Measurements from ENCODE around the gene TDP1. TPM values are rescaled to one million over a fixed set of nuclear protein-coding genes. Genes with fewer than 3 reads are reported as not detected.

TDP1 gene
- total RNA-seq, 1 donor from 2014 or later = 16.8 TPM

DNA sequence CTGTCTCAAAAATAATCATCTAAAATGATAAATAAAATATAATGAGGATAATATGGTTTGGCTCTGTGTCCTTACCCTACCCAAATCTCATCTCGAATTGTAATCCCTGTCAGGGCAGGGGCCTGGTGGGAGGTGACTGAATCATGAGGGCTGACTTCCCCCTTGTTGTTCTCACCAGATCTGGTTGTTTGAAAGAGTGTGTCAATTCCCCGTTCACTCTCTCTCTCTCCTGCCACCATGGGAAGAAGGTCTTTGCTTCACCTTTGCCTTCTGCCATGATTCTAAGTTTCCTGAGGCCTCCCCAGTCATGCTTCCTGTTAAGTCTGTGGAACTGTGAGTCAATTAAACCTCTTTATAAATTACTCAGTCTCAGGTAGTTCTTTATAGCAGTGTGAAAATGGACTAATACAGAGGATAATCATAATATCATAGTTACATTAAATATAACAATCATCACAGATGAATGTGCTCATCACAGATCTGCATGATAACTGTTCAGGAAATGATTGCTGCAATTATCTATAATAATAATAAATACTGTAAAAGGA is 13.8 kb upstream of the TDP1 start:
- DNase-seq = no peak

DNA sequence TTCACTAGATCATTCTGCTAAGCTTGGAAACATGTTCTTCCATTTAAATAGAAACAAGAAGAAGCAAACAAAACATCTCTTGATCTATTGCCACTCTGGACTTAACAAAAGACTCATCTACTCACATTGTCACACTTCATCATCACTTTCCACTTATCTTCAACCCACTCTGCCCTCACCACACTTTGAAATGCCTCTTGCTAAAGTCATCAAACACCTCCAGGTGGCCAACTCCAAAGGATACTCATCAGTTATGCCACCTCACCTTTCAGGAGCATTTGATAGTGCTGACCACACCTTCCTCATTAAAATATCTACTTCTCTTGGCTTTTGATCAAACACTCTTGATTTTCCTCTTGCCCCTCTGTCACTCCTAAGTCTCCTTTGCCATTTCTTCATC is 8.4 kb upstream of the TDP1 start:
- no peak for DNase-seq

DNA sequence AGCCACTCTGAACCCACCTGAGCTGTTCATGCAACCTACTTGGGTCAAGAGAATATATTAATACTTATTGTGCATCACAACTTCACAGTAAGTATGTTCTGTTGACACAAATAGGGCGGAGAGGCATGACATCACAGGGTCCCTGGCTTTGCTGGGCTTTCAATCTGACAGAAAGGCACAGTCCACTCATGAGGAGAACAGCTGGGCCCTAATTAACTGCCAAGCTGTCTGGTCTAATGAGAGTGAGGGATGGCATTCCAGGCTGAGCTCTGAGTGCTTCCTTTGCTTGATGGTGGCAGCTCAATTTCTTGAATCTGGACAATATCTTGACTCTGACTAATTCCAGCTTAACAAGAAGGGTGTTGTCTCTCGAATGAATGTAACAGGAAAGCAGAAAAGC is 3.2 kb upstream of the TDP1 start:
- DNase-seq = peak; percentile 8

DNA sequence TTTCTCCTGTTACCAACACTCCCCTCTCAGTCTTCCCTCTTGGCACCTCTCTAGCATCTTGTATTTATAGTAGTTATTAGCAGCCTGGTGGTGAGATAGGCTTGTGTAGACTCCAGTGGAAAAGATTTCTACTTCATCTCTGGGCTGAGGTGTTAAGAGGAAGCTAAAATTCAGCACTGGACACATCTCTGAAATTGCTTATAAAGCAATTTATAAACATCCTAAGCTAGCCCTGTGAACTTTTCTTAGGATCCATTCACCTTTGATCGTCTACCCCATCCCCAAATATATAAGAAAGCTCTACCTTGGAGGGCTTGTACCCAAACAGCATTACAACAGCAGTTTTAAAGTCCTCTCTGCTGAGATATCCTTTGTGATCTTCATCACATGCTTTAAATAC is 2.1 kb upstream of the TDP1 start:
- no peak for DNase-seq

DNA sequence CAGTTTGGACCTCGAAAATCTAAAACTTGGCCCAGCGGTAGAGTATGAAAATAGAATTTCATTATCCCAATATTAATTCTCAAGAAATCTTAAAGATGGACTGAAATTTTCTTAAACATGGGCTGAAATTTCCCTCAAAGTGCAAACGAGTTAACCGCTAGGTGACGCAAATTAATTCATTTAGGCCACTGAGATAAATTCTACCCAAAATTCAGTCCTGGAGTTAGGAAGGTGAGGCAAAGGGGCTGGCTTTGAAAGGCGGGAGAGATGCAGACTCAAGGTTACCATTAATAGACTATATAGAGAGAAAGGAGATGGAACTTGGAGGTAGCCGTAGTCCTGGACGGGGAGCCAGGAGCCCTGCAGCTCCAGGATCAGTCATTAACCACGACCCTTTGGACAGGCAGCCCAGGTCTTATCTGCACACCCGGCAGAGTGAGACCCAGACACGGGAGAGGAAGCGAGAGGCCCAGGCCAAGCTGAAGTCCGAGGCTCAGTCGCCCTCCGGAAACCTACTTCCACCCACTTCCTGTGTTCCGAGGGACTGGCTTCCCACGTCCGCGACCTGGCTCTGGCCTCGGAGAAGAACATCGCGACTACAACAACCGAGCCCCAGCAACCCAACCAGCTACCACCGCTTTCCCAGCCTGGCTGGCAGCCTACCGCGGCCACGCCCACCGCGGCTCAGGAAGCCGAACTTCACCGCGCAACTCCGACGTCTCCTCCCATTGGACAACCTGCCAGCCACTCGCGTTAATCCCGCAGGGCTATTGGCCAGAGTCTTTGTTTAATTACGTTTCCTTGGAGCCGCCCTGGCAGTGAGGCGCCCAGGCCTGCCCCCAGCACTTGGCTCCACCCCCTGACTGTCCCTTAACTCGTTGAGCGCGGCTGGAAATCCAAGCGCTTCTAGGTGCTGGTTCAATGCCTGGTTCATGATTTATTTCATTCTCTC is 1.4 kb upstream of the TDP1 start, which contains the start of gene EFCAB11:
TSS of gene EFCAB11 (minus strand) at position 661 of the 952 bp plus-strand sequence. CDS start at position 591, 70 bp downstream.
- peak; percentile 100 for DNase-seq

DNA sequence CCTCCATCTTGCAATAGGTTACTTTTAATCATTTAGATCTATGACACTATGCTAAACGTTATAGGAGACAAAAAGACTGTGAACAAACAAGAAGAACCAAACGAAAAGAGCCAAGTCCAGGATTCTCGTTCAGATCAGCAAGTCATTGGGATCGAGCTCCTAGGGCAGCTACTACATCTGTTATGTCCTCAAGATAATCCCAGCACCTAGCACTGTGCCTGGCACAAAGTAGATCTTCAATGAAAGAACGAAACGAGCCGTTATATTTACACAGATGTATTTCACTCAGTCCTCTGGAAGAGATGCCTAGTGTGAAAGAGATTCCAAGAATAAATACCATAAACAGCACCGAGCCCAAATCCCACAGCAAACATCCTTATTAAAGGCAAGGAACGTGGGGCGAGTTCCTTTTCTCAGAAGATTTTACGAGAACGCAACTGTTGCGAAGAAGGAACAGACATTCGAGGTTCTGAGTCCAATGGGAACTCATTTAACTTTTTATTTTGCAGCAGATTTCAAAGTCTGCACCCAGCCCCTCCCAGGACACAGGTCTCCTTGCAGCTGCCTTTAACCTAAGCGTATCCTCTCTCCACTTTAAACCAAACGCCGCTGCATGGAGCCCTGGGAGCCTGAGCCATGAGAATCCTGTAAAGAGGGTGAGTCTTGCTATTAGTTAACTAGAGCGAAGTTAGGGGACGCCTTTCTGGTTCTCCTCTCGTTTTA is 544 bp upstream of the TDP1 start:
- no peak for DNase-seq

DNA sequence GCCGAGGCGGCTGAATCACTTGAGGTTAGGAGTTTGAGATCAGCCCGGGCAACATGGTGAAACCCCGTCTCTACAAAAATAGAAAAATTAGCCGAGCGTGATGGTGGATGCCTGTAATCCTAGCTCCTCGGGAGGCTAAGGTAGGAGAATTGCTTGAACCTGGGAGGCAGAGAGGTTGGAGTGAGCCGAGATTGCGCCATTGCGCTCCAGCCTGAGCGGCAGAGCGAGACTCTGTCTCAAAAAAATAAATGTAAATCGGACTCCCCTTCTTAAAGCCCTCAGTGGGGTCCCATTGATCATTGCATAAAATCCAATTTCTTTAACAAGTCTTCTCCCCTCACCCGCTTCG is 908 bp downstream of the TDP1 start:
- DNase-seq = peak; percentile 24

DNA sequence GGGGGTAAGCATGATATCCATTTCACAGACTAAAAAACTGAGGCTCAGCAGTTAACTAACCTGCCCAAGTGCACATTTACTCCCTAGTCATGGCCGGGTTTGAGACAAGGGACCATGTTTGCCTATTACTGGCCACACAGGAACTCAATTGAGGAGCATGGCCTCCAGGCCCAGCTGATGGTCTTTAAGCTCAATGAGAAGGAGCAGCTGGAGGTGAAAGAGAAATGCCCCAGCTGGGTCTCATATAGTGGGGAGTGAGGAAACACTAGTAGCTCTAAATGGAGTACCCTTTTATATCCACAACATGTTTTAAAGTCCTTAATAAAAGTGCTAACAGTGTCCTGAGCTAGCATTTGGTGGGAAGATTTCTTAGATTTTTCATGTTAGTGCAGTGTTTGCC is 1.6 kb downstream of the TDP1 start:
- peak; percentile 18 for DNase-seq

DNA sequence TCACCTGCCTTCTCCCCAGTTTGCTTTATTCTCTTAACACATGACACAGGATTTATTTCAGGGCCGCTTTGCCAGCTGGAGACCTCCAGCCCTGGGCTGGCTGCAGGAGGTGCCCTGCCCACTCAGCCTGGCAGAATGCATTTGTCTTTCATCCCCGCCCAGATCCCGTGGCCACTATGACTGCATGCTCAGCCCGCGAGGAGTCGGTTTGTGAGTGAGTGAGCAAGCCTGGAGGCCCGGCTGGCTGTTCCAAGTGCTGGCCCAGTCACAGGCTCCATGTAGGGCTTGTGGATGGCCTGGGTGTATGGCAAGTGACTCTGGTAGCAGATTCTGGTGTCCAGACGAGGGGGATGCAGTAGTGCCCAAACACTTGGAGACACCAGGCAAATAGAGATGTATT is 2.1 kb downstream of the TDP1 start:
- peak; percentile 6 for DNase-seq

DNA sequence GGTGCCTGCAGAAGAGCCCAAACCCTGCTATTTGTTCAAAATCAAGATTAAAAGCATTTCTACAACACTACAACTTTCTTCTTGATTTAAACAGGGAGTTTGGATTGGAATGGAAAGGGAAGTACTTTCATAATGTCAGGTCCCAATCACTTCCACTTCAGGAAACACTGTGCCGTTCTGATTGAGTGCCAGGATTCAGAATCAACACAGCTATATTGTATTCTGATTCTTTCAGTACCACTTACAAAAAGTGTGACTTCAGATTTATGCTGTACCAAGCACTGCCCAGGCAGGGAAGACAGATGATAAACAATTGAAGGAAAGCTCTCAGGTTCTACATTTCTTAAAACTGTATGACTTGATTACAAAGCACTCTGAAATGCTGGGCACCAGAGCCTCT is 3.2 kb downstream of the TDP1 start:
- DNase-seq = no peak

DNA sequence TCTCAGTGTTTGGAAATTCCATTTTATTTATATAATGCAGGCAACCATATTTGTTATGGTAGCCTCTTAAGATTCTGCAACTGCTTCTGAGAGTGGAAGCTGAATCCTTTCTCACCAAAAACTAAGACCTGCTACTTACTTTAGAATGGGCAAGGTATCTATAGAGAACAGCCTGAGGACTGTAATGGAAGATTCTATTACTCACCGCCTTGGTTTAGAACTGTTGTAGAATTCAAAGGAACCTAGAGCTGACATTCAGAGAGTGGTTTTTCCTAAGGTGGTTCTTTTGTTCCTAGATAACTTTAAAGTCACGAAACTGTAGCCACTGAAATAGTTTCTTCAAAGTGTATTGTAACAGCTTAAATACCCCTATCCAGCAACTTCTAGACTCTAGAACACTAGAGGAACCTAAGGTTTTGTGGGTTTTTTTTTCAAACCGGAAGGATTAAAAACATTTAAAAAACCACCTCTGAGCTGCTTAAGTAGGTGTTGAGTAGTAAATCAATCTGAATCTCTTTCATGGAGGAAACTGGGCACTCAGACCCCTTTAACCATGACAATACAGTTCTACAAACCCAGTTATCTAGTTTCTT is 4.2 kb downstream of the TDP1 start:
- DNase-seq = no peak

DNA sequence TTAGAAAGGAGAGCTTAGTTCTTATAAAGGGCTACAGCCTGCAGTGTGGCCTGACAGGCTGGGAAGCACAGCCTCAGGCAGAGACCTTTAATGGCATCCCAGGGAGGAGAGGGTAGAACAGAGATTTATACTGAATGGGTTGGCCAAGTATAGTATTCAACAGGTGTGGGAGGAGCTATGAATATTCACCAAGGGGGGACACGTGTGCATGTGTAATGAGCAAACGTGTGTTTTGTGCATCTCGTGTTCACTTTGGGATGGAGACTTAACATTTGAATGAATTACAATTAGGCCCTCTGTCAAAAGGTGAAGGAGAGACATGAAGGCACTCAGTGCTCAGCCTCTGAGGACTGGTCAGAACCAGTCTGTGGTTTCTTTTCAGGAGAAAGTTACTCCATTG is 5.2 kb downstream of the TDP1 start:
- no peak for DNase-seq

DNA sequence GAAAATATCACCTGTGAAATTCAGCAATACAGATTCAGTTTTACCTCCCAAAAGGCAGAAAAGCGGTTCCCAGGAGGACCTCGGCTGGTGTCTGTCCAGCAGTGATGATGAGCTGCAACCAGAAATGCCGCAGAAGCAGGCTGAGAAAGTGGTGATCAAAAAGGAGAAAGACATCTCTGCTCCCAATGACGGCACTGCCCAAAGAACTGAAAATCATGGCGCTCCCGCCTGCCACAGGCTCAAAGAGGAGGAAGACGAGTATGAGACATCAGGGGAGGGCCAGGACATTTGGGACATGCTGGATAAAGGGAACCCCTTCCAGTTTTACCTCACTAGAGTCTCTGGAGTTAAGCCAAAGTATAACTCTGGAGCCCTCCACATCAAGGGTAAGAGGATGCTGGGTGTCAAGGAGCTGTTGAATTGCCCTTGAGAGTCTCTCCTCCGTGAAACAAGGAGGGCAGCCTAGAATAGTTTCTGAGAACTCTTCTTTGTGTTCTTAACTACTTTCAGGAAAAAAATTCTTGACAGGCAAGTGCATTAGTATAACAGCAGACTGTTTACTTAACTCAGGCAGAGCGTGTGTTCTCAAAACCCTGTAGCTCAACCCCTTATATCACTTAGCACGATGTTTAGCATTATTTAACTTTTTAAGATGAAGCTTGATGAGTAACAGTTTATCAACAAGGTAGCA is 7.7 kb downstream of the TDP1 start:
- DNase-seq = no peak

DNA sequence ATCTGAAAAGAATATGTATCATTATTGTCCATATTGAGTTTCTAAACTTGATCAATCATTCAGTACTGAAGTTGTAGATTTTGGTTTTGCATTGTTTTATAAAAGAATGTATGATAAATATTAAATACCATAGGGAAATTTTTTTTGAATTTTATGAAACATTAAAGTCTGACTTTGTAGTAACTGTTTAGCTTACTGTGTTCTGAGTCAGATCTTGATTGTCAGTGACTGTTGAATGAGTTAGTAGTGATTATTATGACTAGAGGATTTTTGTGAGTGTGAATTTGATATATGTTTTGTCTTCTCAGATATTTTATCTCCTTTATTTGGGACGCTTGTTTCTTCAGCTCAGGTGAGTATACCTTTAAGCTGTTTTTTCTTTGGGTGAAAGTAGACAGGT is 10.1 kb downstream of the TDP1 start:
- no peak for DNase-seq

DNA sequence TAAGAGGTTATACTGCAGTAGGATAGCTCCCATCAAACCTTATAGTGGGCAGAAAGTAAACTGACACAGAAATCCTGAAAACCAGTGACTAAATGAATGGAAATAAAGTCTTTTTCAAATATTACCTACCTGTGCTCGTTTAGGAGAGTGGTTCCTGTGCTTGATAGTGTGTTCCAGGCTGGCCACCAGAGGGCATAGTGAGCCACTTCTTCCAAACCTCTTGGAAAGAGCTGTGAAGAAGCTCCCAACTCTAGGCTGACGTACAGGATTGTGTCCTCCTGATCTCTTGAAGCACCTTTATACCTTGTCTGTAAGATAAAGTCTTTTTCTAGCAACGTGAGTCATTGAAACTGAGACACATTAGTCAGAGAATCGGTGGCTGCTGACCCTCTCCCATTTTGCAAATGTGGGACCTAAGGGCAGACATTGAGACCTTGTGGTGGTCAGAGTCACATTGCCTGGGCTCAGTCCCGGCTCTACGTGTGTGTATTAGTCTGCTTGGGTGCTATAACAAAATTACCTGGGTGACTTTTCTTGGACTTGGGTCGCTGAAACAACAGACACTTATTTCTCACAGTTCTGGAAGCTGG is 17.6 kb downstream of the TDP1 start:
- DNase-seq = peak; percentile 84

DNA sequence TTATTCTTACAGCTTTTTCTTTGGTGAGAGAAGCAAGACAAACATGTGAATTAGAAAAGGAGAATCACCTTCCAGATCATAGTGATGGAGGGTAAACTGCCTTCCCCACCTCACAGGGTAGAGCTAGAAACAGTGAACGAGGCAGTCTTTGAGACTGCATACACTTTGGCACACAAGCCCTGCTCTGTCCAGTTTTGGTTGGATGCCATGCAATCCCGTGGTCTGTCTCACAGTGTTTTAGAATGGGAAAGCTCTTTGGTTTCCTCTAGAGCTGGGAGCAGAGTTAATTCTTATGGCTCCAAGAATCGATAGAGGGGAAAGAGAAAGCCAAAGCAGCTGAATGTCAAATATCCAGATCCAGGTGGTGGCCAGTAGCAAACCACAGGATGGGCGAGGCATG is 21.9 kb downstream of the TDP1 start:
- DNase-seq = no peak

DNA sequence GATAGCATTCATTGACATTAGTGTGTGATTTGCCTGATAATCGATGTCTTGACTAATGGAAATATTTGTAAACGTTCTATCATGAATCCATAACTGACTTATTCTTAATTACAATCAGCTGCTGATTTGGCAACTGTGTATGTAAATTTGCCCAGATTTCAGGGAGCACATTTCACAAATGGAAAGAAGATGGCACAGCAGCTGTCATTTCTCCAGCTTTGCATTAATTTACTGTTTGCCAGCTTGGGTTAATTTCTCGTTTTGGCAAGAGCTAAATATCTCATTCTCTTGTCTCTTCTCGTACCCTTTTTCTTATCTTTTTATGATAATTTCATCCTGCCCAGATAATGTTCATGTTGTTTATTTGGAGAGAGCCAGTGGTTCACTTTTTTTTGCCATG is 22.9 kb downstream of the TDP1 start:
- no peak for DNase-seq

DNA sequence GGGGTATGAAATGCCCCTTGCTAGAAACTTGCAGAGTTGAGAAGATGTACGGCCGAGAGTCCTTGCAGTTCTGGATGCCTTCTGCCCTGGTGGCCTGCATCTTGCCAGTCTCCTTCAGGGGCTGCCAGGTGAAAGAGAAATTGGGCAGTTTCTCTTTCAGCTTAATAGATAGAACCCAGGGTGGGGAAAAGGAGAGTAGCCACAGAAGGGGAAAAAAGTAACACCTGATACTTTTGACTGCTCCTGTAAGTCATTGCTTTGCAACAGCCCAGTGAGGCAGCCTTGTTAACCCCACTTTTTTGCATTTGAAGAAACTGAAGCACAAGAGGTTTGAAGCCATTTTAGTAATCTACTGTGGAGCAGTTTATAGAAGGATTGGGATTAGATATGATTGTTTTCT is 27.6 kb downstream of the TDP1 start:
- no peak for DNase-seq

DNA sequence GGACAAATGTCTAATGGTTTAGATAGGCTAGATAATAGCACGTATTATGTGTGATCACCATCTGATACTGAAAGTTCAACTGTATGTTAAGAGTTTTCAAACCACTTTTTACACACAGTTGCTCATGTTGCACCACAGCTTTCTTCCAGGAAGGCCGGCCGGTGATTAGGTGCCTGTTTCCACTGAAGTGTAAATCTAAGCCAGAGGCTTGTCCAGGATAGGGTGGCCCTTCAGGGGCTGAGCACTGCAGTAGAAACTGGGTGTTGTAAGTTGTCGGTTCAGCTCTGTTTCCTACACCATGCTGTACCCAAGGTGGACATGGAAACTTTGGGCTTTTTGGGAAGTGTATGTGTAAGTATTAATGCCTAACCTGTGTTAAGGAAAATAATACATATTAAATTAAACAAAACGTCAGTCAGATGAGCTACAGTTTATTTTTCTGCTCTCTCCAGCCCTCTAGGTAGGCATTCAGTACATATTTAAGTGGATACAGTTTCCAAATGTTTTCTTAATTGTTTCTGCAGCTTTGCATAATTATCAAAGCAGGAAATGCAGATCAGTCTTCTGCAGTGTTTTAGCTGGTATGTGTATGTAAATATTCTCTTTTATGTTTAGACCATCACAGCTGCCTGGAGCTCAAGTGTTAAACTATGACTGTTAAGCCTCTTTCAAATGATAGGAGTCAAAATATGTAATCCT is 30.9 kb downstream of the TDP1 start:
- no peak for DNase-seq

DNA sequence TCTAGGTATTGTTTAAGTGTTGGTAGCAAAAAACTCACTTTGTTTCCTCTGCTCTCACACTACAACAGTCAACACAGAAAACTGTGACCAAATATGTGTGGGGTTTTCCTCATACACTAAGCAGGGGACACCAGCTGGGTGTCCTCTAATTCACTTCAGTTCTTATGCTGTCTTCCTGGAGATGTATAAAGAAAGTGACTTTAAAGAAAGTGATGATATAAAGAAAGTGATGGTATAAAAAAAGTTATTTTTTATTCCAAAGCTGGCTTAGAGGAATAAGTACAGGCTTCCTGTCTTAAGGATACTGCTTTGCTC is 31.4 kb downstream of the TDP1 start:
- no peak for DNase-seq

DNA sequence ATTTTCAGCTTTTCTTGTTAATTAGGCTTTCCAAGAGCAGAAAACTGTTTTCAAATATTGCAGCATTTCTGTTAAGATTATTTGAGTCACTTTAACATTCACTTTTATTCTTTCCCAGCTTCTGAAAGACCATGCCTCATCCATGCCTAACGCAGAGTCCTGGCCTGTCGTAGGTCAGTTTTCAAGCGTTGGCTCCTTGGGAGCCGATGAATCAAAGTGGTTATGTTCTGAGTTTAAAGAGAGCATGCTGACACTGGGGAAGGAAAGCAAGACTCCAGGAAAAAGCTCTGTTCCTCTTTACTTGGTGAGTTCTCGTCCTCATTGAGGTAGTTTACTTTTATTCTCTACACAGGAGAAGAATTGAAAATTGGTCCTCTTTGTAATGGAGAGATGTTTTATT is 33.1 kb downstream of the TDP1 start:
- no peak for DNase-seq
